ENCODE data around the gene DOHH. TPM values are rescaled to one million over a fixed set of nuclear protein-coding genes. Genes with fewer than 3 reads are reported as not detected.

The DOHH gene
- total and polyA plus RNA-seq, 9 of the 15 experiments (the other 6 are each of a cell fraction or from before 2014, with no cell fraction given) = 0.14 to 47.2 (median 5.1) TPM

DNA sequence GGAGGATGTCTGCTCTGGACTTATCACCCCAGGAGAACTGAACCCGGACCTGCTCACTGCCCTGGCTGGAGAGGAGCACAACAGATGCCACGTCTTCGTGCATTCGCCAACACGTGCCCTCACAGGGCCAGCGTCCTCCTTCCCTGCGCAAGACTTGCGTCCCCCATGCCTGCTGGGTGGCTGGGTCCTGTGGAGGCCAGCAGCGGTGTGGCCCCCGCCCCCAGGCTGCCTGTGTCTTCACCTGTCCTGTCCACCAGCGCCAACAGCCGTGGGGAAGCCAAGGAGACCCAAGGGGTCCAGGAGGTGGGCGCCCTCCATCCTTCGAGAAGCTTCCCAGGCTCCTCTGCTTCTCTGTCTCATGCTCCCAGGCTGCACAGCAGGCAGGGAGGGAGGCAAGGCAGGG is 35.1 kb upstream of the DOHH start:
- Histone ChIP-seq H4K20me1 (replicated peaks; ENCODE audit: control insufficient read depth, insufficient read depth, low read length) (0 out of 2 replicates have a peak, but pooled peaks cover 5% of the 10 kb centered on the region), H3K4me1 (replicated peaks in 1 of 2; ENCODE audit: control insufficient read depth in 2 of 2, insufficient read depth in 2 of 2, low read length in 2 of 2) (peaks cover 7 to 48% of the 10 kb centered on the region in 2 experiments; a peak in 3 of 5 replicates), H3K27me3 (ENCODE audit: control insufficient read depth in 2 of 2, insufficient read depth in 2 of 2, low read length in 2 of 2) (no peaks in the 10 kb centered on the region), H3K4me3 (no peak overlapping the region), H3K9me3 (replicated peaks; ENCODE audit: control insufficient read depth, insufficient read depth, low read depth, low read length) (no peaks in the 10 kb centered on the region), H3K36me3 (ENCODE audit: control insufficient read depth, insufficient read depth, low read length) (peaks cover 55% of the 10 kb centered on the region; the same call in 2 of the 3 replicates), H2AFZ (ENCODE audit: low read depth, low read length) (no peak overlapping the region), H3K9me1 (ENCODE audit: control insufficient read depth, insufficient read depth, low read length) (no peaks in the 10 kb centered on the region), H3K4me2 (ENCODE audit: insufficient read depth, low read length) (no peak overlapping the region), H3K27ac (ENCODE audit: extremely low read depth, low read depth, low read length) (no peak overlapping the region), H3K79me2 (ENCODE audit: control insufficient read depth, insufficient read depth, low read length) (no peaks in the 10 kb centered on the region), H3K9ac (ENCODE audit: insufficient read depth in 1 of 2, low read depth in 2 of 2, low read length in 2 of 2) (no peak overlapping the region; a peak in 1 of 4 replicates)
- no peak for DNase-seq (ENCODE audit: extremely low read depth in 1 of 4, low spot score in 3 of 4)
- intact Hi-C loops (cut with micrococcal nuclease) = no loop called here
- no peak for ATAC-seq
- no TSS peak for BruUV-seq (replicated peaks)
- FAIRE-seq = no peak
- POLR2A ChIA-PET = no interaction called here
- WGBS (ENCODE audit: insufficient coverage, low coverage, missing lambda C conversion rate) = 94% methylated on average over 10 of the region's 14 CpGs
- CTCF ChIA-PET (ENCODE audit: low intra/inter-chr PET ratio) = no interaction called here
- in situ Hi-C loops (cut with MboI) = no loop called here
- TF ChIP-seq, protein P1, sequence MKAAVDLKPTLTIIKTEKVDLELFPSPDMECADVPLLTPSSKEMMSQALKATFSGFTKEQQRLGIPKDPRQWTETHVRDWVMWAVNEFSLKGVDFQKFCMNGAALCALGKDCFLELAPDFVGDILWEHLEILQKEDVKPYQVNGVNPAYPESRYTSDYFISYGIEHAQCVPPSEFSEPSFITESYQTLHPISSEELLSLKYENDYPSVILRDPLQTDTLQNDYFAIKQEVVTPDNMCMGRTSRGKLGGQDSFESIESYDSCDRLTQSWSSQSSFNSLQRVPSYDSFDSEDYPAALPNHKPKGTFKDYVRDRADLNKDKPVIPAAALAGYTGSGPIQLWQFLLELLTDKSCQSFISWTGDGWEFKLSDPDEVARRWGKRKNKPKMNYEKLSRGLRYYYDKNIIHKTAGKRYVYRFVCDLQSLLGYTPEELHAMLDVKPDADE (conservative IDR thresholded peaks at IDR 0.05; ENCODE audit: control insufficient read depth, low read depth, low read length) = no peak
- TF ChIP-seq POLR2G (IDR thresholded peaks at IDR 0.05; ENCODE audit: low read depth, low read length) = peak; percentile 66
- TF ChIP-seq ZNF174 (CRISPR knock-in tag; IDR thresholded peaks at IDR 0.05) = no peak
- no peak for TF ChIP-seq CSDE1 (IDR thresholded peaks at IDR 0.05)
- no peak for TF ChIP-seq ZNF830 (CRISPR knock-in tag; IDR thresholded peaks at IDR 0.05)
- TF ChIP-seq MTA3 (IDR thresholded peaks at IDR 0.05; ENCODE audit: borderline replicate concordance) = no peak
- TF ChIP-seq, protein P2, sequence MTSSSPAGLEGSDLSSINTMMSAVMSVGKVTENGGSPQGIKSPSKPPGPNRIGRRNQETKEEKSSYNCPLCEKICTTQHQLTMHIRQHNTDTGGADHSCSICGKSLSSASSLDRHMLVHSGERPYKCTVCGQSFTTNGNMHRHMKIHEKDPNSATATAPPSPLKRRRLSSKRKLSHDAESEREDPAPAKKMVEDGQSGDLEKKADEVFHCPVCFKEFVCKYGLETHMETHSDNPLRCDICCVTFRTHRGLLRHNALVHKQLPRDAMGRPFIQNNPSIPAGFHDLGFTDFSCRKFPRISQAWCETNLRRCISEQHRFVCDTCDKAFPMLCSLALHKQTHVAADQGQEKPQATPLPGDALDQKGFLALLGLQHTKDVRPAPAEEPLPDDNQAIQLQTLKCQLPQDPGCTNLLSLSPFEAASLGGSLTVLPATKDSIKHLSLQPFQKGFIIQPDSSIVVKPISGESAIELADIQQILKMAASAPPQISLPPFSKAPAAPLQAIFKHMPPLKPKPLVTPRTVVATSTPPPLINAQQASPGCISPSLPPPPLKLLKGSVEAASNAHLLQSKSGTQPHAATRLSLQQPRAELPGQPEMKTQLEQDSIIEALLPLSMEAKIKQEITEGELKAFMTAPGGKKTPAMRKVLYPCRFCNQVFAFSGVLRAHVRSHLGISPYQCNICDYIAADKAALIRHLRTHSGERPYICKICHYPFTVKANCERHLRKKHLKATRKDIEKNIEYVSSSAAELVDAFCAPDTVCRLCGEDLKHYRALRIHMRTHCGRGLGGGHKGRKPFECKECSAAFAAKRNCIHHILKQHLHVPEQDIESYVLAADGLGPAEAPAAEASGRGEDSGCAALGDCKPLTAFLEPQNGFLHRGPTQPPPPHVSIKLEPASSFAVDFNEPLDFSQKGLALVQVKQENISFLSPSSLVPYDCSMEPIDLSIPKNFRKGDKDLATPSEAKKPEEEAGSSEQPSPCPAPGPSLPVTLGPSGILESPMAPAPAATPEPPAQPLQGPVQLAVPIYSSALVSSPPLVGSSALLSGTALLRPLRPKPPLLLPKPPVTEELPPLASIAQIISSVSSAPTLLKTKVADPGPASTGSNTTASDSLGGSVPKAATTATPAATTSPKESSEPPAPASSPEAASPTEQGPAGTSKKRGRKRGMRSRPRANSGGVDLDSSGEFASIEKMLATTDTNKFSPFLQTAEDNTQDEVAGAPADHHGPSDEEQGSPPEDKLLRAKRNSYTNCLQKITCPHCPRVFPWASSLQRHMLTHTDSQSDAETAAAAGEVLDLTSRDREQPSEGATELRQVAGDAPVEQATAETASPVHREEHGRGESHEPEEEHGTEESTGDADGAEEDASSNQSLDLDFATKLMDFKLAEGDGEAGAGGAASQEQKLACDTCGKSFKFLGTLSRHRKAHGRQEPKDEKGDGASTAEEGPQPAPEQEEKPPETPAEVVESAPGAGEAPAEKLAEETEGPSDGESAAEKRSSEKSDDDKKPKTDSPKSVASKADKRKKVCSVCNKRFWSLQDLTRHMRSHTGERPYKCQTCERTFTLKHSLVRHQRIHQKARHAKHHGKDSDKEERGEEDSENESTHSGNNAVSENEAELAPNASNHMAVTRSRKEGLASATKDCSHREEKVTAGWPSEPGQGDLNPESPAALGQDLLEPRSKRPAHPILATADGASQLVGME (CRISPR knock-in tag; IDR thresholded peaks at IDR 0.05) = no peak
